ENCODE results near the gene ANKMY1.

ANKMY1 gene

GRCh38 chr2:240446664-240447175 is 111.1 kb downstream of the ANKMY1 start:
- Mint-ChIP-seq H3K4me1 (ENCODE audit: low read depth) (no peaks in the 10 kb centered on the region), H3K9me3 (no peaks in the 10 kb centered on the region), H3K36me3 (ENCODE audit: low read depth) (no peaks in the 10 kb centered on the region), H3K27me3 (ENCODE audit: low read depth) (peaks cover 20% of the 10 kb centered on the region), H3K27ac (no peak overlapping the region), H3K4me3 (no peak overlapping the region)

GRCh38 chr2:240445961-240446663 is 111.7 kb downstream of the ANKMY1 start:
- Mint-ChIP-seq H3K9me3 (no peaks in the 10 kb centered on the region), H3K27me3 (ENCODE audit: low read depth) (peaks cover 14% of the 10 kb centered on the region), H3K4me1 (ENCODE audit: low read depth) (no peaks in the 10 kb centered on the region)

GRCh38 chr2:240444464-240444863 is 113.3 kb downstream of the ANKMY1 start:
- H3K4me1 Mint-ChIP-seq (ENCODE audit: low read depth) = no peaks in the 10 kb centered on the region
- H3K27me3 Mint-ChIP-seq (ENCODE audit: low read depth) = no peaks in the 10 kb centered on the region
- no peak overlapping the region for H3K27ac Mint-ChIP-seq
- no peak overlapping the region for H3K4me3 Mint-ChIP-seq
- no peaks in the 10 kb centered on the region for H3K9me3 Mint-ChIP-seq
- H3K36me3 Mint-ChIP-seq (ENCODE audit: low read depth) = no peaks in the 10 kb centered on the region

More at GRCh38 chr2:240445961-240446663, 111.7 kb downstream of the ANKMY1 start:
- no peaks in the 10 kb centered on the region for H3K36me3 Mint-ChIP-seq (ENCODE audit: low read depth)
- no peak overlapping the region for H3K27ac Mint-ChIP-seq
- no peak overlapping the region for H3K4me3 Mint-ChIP-seq

- no peak overlapping the region for H3K27ac Mint-ChIP-seq
- H3K4me1 Mint-ChIP-seq (ENCODE audit: low read depth) = no peaks in the 10 kb centered on the region
- no peaks in the 10 kb centered on the region for H3K36me3 Mint-ChIP-seq (ENCODE audit: low read depth)
- no peak overlapping the region for H3K4me3 Mint-ChIP-seq
- H3K27me3 Mint-ChIP-seq (ENCODE audit: low read depth) = no peaks in the 10 kb centered on the region
- no peaks in the 10 kb centered on the region for H3K9me3 Mint-ChIP-seq
These were observed 113.9 kb downstream of the ANKMY1 start for GRCh38 chr2:240443891-240444301.

GRCh38 chr2:240442891-240443715 is 114.7 kb downstream of the ANKMY1 start:
- no peaks in the 10 kb centered on the region for H3K9me3 Mint-ChIP-seq
- no peaks in the 10 kb centered on the region for H3K36me3 Mint-ChIP-seq (ENCODE audit: low read depth)
- peaks cover 1% of the 10 kb centered on the region for H3K27me3 Mint-ChIP-seq (ENCODE audit: low read depth)
- H3K4me1 Mint-ChIP-seq (ENCODE audit: low read depth) = no peaks in the 10 kb centered on the region
- H3K27ac Mint-ChIP-seq = no peak overlapping the region
- H3K4me3 Mint-ChIP-seq = no peak overlapping the region

DNA sequence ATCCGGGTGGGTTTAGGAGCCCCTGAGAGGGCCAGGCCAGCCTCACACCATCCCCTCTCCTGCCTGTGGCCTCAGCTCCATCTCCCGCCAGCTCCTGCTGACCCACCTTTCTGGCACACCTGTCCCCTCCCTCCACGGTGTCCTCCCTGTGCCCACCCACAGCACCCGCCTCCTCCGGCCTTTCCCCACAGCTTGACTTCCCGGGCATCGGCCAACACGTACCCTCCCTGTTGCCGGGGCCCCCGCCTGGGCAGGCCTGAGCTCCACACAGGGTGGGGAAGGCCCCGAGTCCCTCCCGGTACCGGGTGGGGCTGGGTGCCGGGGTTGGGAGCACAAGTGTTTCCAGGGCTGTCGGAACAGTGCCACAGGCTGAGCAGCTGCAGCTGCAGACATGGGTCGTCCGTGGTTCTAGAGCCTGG is 115.8 kb downstream of the ANKMY1 start:
- Mint-ChIP-seq H3K4me1 (ENCODE audit: low read depth) (peaks cover 2% of the 10 kb centered on the region), H3K4me3 (no peak overlapping the region), H3K27ac (no peak overlapping the region), H3K27me3 (ENCODE audit: low read depth) (peaks cover 12% of the 10 kb centered on the region), H3K36me3 (ENCODE audit: low read depth) (no peaks in the 10 kb centered on the region), H3K9me3 (no peaks in the 10 kb centered on the region)

GRCh38 chr2:240441326-240441992 is 116.3 kb downstream of the ANKMY1 start:
- Mint-ChIP-seq H3K4me3 (no peak overlapping the region), H3K36me3 (ENCODE audit: low read depth) (no peaks in the 10 kb centered on the region), H3K27me3 (ENCODE audit: low read depth) (peaks cover 15% of the 10 kb centered on the region), H3K9me3 (no peaks in the 10 kb centered on the region), H3K4me1 (ENCODE audit: low read depth) (peaks cover 2% of the 10 kb centered on the region), H3K27ac (no peak overlapping the region)

- H3K27me3 Mint-ChIP-seq (ENCODE audit: low read depth) = peaks cover 15% of the 10 kb centered on the region
- H3K27ac Mint-ChIP-seq = no peak overlapping the region
- H3K36me3 Mint-ChIP-seq (ENCODE audit: low read depth) = no peaks in the 10 kb centered on the region
- no peaks in the 10 kb centered on the region for H3K9me3 Mint-ChIP-seq
- H3K4me1 Mint-ChIP-seq (ENCODE audit: low read depth) = peaks cover 2% of the 10 kb centered on the region
- no peak overlapping the region for H3K4me3 Mint-ChIP-seq
These were observed 117.0 kb downstream of the ANKMY1 start for GRCh38 chr2:240440704-240441320.

GRCh38 chr2:240440251-240440650 is 117.5 kb downstream of the ANKMY1 start:
- H3K36me3 Mint-ChIP-seq (ENCODE audit: low read depth) = no peaks in the 10 kb centered on the region
- H3K27ac Mint-ChIP-seq = no peak overlapping the region
- H3K9me3 Mint-ChIP-seq = no peaks in the 10 kb centered on the region
- peaks cover 15% of the 10 kb centered on the region for H3K27me3 Mint-ChIP-seq (ENCODE audit: low read depth)
- H3K4me1 Mint-ChIP-seq (ENCODE audit: low read depth) = peaks cover 2% of the 10 kb centered on the region
- H3K4me3 Mint-ChIP-seq = no peak overlapping the region

GRCh38 chr2:240439698-240440151 is 118.1 kb downstream of the ANKMY1 start:
- Mint-ChIP-seq H3K36me3 (ENCODE audit: low read depth) (no peaks in the 10 kb centered on the region), H3K27me3 (ENCODE audit: low read depth) (peaks cover 15% of the 10 kb centered on the region), H3K4me3 (no peak overlapping the region), H3K4me1 (ENCODE audit: low read depth) (peaks cover 2% of the 10 kb centered on the region), H3K9me3 (no peaks in the 10 kb centered on the region), H3K27ac (no peak overlapping the region)

DNA sequence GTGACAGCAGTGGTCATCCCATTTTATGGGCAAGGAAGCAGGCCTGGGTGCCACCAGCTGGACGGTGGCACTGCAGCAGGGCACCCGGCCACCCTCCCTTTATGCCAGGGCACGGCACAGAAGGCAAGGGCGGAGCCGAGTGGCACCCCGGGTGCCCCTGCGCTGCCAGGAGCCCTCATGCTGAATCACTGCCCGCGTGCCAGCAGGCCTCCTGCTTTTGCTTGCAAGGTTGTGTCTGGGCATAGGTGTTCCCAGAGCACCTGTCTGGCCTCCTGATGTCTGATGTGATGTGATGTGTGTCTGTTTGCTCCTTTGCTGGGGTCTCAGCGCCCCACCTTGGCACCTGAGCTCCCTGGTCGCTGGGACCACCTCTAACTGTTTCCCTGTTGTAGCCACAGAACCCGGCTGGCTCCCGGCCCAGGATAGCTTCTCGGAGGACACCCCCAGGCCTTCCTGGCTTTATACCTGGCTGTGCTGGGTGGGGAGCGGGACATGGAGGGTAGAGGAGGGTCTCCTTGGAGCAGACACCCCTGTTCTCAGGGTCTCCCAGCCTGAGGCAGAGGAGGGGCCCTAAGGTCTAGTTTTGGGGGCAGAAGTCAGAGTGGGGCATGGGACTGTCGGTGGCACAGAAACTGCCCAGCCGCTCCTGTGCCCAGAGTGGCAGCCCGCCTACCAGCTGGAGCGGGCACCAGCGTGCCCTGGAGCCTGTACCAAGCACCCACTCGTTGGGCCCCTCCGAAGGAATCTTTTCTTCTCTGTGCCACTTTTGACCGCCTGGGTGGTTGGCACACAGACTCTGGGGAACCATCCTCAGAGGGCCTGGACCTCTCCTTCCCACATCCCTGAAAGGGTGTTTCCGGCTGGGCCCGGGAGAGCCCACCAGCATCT is 118.7 kb downstream of the ANKMY1 start:
- Mint-ChIP-seq H3K4me3 (no peak overlapping the region), H3K4me1 (ENCODE audit: low read depth) (peaks cover 6% of the 10 kb centered on the region), H3K9me3 (no peaks in the 10 kb centered on the region), H3K27me3 (ENCODE audit: low read depth) (peaks cover 15% of the 10 kb centered on the region), H3K36me3 (ENCODE audit: low read depth) (no peaks in the 10 kb centered on the region), H3K27ac (no peak overlapping the region)

- H3K4me1 Mint-ChIP-seq (ENCODE audit: low read depth) = peaks cover 9% of the 10 kb centered on the region
- H3K4me3 Mint-ChIP-seq = peak overlapping the region; percentile 2
- H3K27ac Mint-ChIP-seq = no peak overlapping the region
- peaks cover 15% of the 10 kb centered on the region for H3K27me3 Mint-ChIP-seq (ENCODE audit: low read depth)
- no peaks in the 10 kb centered on the region for H3K36me3 Mint-ChIP-seq (ENCODE audit: low read depth)
- H3K9me3 Mint-ChIP-seq = no peaks in the 10 kb centered on the region
These were observed 119.7 kb downstream of the ANKMY1 start for GRCh38 chr2:240437861-240438809.

DNA sequence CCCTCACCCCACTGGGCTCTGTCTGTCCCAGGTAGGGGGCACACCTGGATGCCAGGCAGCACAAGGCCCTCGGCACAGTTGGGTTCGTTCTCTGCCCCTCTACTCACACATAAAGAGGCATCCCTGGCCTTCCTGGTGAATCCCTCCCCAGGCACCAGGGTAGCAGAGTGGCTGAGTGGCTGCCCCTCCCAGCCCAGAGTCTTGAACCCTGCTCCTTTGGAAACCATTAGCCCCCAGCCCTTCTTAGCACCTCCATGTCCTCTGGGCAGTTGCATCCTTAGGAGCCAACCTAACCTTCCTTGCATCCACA is 120.3 kb downstream of the ANKMY1 start:
- Mint-ChIP-seq H3K36me3 (ENCODE audit: low read depth) (no peaks in the 10 kb centered on the region), H3K4me1 (ENCODE audit: low read depth) (peaks cover 9% of the 10 kb centered on the region), H3K9me3 (no peaks in the 10 kb centered on the region), H3K27ac (no peak overlapping the region), H3K4me3 (peak overlapping the region; percentile 10), H3K27me3 (ENCODE audit: low read depth) (peaks cover 15% of the 10 kb centered on the region)

All from T-helper 1 cell treated with Interleukin-12 subunit alpha and Interleukin-12 subunit beta and Interleukin-4 antibody, amounts not matched to agents 30 μg/mL and 1 μg/mL, for 36 hours (primary cell).